Gastrocnemius medialis (tissue), 4 donors: ENCODE results near the gene SBDS. TPM values are rescaled to one million over a fixed set of nuclear protein-coding genes. Genes with fewer than 3 reads are reported as not detected.

Experiments
- ATAC-seq, 2 donors: fragments of 150-250 bp; one replicate each; pipeline ENCODE4 v1.9.1; 2016
- DNase-seq, 2 donors: peaks; one replicate each; pipeline ENCODE4 v3.0.0-alpha.2; 2019
- H3K27ac ChIP-seq, 4 donors: fragments of 200-600 bp; sonication (generic); 1 replicate in 1 of 4; 2 replicates in 3 of 4; pipeline ENCODE4 v1.5.1; 2016 to 2018; ENCODE audit warnings: mild to moderate bottlenecking in 2 of 4, moderate library complexity in 1 of 4
- H3K27me3 ChIP-seq, 3 donors: fragments of 200-600 bp; sonication (generic) in 2 of 3; 1 replicate in 1 of 3; 2 replicates in 2 of 3; pipeline versions ENCODE4 v1.5.1 to v1.6.0; 2016 to 2019; ENCODE audit warnings: mild to moderate bottlenecking in 1 of 3, moderate library complexity in 1 of 3
- H3K36me3 ChIP-seq, 2 donors: fragments of 200-600 bp; sonication (generic) in 1 of 2; one replicate each; pipeline ENCODE4 v1.5.1; 2017 to 2018
- H3K4me1 ChIP-seq, 2 donors: fragments of 200-600 bp; sonication (generic) in 1 of 2; one replicate each; pipeline ENCODE4 v1.5.1; 2016 to 2017; ENCODE audit warnings: mild to moderate bottlenecking in 2 of 2
- H3K4me3 ChIP-seq, 4 donors: fragments of 200-600 bp; sonication (generic) in 3 of 4; 1 replicate in 1 of 4; 2 replicates in 3 of 4; pipeline ENCODE4 v1.5.1; 2016 to 2019; ENCODE audit warnings: mild to moderate bottlenecking in 2 of 4
- H3K9me3 ChIP-seq, 3 donors: fragments of 200-600 bp; sonication (generic) in 2 of 3; 1 replicate in 1 of 3; 2 replicates in 2 of 3; pipeline ENCODE4 v1.5.1; 2016 to 2019
- POLR2A ChIP-seq, 2 donors: fragments of 450-650 bp; IDR thresholded peaks; one replicate each; pipeline ENCODE4 v1.6.1; 2017; ENCODE audit warnings: antibody characterized with exemption in 2 of 2, mild to moderate bottlenecking in 2 of 2, moderate library complexity in 2 of 2
- in situ Hi-C, 4 donors: fragments of 200-750 bp; cut with MboI; loops; one replicate each; pipeline versions ENCODE4 v1.15.0 to v1.8.0; 2017; ENCODE audit warnings: low sequenced_read_pairs in 4 of 4
- intact Hi-C: fragments of 100-400 bp; cut with DNase I; formaldehyde crosslinking; loops from one replicate; pipeline ENCODE4 v1.15.1; 2023; ENCODE audit warnings: low total_unique reads
- total RNA-seq, 4 donors: library from RNA; depleted of rRNA; stranded (reverse); fragments of >200 nt; gene quantifications; one replicate each; pipeline versions ENCODE4 v1.1.0 to v1.2.3, GENCODE V29; 2016
- TF ChIP-seq, protein P1 (sequence below), 5 experiments: fragments of 450-650 bp in 3 of 5; fragments of 200-600 bp in 2 of 5; sonication (generic) in 2 of 5; IDR thresholded peaks in 4 of 5; conservative IDR thresholded peaks in 1 of 5; 1 replicate in 4 of 5; 2 replicates in 1 of 5; pipeline ENCODE4 v1.5.1; 2016 to 2019; ENCODE audit warnings: antibody characterized with exemption in 5 of 5, mild to moderate bottlenecking in 3 of 5, moderate library complexity in 3 of 5

Gene SBDS
- total RNA-seq, 4 donors from 2014 or later = 226 to 391 (median 235) TPM

DNA sequence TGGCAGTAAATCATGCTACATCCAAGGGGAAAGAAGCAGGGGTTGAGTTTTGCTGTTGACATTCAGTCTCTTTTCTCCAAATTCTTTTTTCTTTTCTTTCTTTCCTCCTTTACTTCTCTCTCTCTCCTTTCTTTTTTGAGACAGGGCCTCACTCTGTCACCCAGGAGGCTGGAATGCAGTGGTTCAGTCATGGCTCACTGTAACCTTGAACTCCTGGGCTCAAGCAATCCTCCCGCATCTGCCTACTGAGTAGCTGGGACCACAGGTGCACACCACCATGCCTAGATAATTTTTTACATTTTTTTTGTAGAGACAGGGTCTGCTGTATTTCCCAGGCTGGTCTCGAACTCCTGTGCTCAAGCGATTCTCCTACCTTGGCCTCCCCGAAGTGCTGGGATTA, 35.2 kb downstream of the SBDS start:
- intact Hi-C loops (no loop called here), in situ Hi-C loops (no loop called here)
- Histone ChIP-seq H3K9me3 (no peaks in the 10 kb centered on the region), H3K4me3 (no peak overlapping the region), H3K27ac (no peak overlapping the region), H3K27me3 (no peaks in the 10 kb centered on the region), H3K36me3 (peaks cover 0 to 47% of the 10 kb centered on the region in 2 donors), H3K4me1 (no peaks in the 10 kb centered on the region)
- no peak for TF ChIP-seq POLR2A (IDR thresholded peaks at IDR 0.05)
- TF ChIP-seq, protein P1, sequence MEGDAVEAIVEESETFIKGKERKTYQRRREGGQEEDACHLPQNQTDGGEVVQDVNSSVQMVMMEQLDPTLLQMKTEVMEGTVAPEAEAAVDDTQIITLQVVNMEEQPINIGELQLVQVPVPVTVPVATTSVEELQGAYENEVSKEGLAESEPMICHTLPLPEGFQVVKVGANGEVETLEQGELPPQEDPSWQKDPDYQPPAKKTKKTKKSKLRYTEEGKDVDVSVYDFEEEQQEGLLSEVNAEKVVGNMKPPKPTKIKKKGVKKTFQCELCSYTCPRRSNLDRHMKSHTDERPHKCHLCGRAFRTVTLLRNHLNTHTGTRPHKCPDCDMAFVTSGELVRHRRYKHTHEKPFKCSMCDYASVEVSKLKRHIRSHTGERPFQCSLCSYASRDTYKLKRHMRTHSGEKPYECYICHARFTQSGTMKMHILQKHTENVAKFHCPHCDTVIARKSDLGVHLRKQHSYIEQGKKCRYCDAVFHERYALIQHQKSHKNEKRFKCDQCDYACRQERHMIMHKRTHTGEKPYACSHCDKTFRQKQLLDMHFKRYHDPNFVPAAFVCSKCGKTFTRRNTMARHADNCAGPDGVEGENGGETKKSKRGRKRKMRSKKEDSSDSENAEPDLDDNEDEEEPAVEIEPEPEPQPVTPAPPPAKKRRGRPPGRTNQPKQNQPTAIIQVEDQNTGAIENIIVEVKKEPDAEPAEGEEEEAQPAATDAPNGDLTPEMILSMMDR (IDR thresholded peaks at IDR 0.05 in 4 of 5, conservative IDR thresholded peaks at IDR 0.05 in 1 of 5) = no peak
- ATAC-seq (no peak), DNase-seq (no peak)

GRCh38 chr7:66958538-66959350, 36.6 kb downstream of the SBDS start:
- intact Hi-C loops (no loop called here), in situ Hi-C loops (no loop called here)
- no peak overlapping the region for H3K27ac ChIP-seq
- TF ChIP-seq, protein P1 (IDR thresholded peaks at IDR 0.05 in 4 of 5, conservative IDR thresholded peaks at IDR 0.05 in 1 of 5) = no peak
- ATAC-seq (no peak), DNase-seq (no peak)
- no peak overlapping the region for H3K4me3 ChIP-seq
- H3K9me3 ChIP-seq = no peaks in the 10 kb centered on the region
- no peaks in the 10 kb centered on the region for H3K27me3 ChIP-seq
- H3K4me1 ChIP-seq = no peaks in the 10 kb centered on the region
- H3K36me3 ChIP-seq = peaks cover 0 to 51% of the 10 kb centered on the region in 2 donors

- no peak for TF ChIP-seq POLR2A (IDR thresholded peaks at IDR 0.05)
- TF ChIP-seq, protein P1 (IDR thresholded peaks at IDR 0.05 in 4 of 5, conservative IDR thresholded peaks at IDR 0.05 in 1 of 5) = no peak
- no peaks in the 10 kb centered on the region for H3K4me1 ChIP-seq
- DNase-seq (no peak), ATAC-seq (no peak)
- intact Hi-C loops (no loop called here), in situ Hi-C loops (no loop called here)
- H3K9me3 ChIP-seq = no peaks in the 10 kb centered on the region
- H3K36me3 ChIP-seq = peaks cover 0 to 60% of the 10 kb centered on the region in 2 donors
- no peak overlapping the region for H3K4me3 ChIP-seq
- no peak overlapping the region for H3K27ac ChIP-seq
- H3K27me3 ChIP-seq = no peaks in the 10 kb centered on the region
These were observed 37.6 kb downstream of the SBDS start for GRCh38 chr7:66957595-66958290.

- H3K4me3 ChIP-seq = no peak overlapping the region
- TF ChIP-seq, protein P1 (IDR thresholded peaks at IDR 0.05 in 4 of 5, conservative IDR thresholded peaks at IDR 0.05 in 1 of 5) = no peak
- TF ChIP-seq POLR2A (IDR thresholded peaks at IDR 0.05) = no peak
- no peak for ATAC-seq
- H3K9me3 ChIP-seq = no peaks in the 10 kb centered on the region
- in situ Hi-C loops (no loop called here), intact Hi-C loops (no loop called here)
- DNase-seq = no peak
- no peaks in the 10 kb centered on the region for H3K27me3 ChIP-seq
- no peaks in the 10 kb centered on the region for H3K4me1 ChIP-seq
- peaks cover 0 to 79% of the 10 kb centered on the region in 2 donors for H3K36me3 ChIP-seq
- H3K27ac ChIP-seq = no peak overlapping the region
These were observed 42.4 kb downstream of the SBDS start for GRCh38 chr7:66953044-66953427.
